LNCaP clone FGC (cell line): ENCODE data around the gene DHX58.

Experiments used
- DNase-seq: peaks from one replicate; pipeline ENCODE4 v3.0.0-alpha.2; 2011; ENCODE audit warnings: low read depth
- H3K4me3 ChIP-seq: 2 replicates; pipeline ENCODE4 v1.5.1; 2011; ENCODE audit warnings: mild to moderate bottlenecking, low read depth, low read length, control low read depth
- CTCF ChIP-seq: IDR thresholded peaks from 2 replicates; pipeline ENCODE4 v1.5.1; 2012; ENCODE audit warnings: mild to moderate bottlenecking; ENCODE audit not compliant: control insufficient read depth, insufficient read depth; ENCODE audit errors: extremely low read depth

The DHX58 gene

GRCh38 chr17:42059815-42060214 is 52.7 kb downstream of the DHX58 start:
- DNase-seq, result no peak
- TF ChIP-seq CTCF, result no peak
- H3K4me3 ChIP-seq, result no peak overlapping the region

DNA sequence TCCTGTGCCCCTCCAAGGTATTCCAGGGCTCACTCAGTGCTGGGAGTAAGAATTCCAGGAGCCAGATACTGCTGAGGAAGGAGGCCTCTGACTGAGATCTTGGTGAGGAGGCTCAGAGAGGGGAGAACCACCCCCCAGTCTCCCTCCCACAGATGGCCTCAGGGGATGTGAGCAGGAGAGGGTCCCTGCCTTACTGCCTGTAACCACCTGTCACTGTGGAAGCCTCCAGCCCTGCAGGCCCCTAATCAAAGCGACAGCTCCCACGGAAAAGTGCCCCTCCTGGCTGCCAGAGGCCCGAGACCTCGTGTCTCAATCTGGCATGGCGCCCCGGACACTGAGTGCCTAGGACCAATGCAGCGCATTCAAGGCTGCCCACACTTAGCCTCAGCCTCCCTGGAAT is 54.5 kb downstream of the DHX58 start:
- no peak for DNase-seq
- no peak for TF ChIP-seq CTCF
- no peak overlapping the region for H3K4me3 ChIP-seq

GRCh38 chr17:42056635-42057034 is 55.9 kb downstream of the DHX58 start:
- DNase-seq, result no peak
- TF ChIP-seq CTCF, result no peak
- no peak overlapping the region for H3K4me3 ChIP-seq

DNA sequence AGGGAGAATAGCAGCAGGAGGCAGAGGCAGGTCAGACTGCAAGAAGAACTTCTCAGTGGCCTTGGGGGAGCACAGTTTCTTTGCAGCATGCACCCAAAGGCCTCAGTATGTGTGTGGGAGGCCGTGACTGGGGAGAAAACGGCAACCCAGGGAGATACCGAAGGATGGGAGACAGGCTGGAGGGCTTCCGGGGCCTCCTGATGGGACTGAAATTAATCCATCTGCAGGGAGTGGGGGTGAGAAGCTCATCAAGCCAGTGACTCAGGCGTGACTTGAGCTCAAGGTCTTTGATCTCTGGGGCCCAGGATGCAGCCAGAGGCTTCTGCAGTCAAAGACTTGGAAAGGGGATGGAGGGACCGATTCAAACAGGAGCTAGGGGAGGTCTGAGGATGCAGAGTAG is 57.0 kb downstream of the DHX58 start:
- no peak for DNase-seq

GRCh38 chr17:42055027-42055426 is 57.5 kb downstream of the DHX58 start:
- no peak overlapping the region for H3K4me3 ChIP-seq
- no peak for DNase-seq
- TF ChIP-seq CTCF, result no peak

More for the DNA sequence above, 57.0 kb downstream of the DHX58 start:
- H3K4me3 ChIP-seq, result no peak overlapping the region
- no peak for TF ChIP-seq CTCF

DNA sequence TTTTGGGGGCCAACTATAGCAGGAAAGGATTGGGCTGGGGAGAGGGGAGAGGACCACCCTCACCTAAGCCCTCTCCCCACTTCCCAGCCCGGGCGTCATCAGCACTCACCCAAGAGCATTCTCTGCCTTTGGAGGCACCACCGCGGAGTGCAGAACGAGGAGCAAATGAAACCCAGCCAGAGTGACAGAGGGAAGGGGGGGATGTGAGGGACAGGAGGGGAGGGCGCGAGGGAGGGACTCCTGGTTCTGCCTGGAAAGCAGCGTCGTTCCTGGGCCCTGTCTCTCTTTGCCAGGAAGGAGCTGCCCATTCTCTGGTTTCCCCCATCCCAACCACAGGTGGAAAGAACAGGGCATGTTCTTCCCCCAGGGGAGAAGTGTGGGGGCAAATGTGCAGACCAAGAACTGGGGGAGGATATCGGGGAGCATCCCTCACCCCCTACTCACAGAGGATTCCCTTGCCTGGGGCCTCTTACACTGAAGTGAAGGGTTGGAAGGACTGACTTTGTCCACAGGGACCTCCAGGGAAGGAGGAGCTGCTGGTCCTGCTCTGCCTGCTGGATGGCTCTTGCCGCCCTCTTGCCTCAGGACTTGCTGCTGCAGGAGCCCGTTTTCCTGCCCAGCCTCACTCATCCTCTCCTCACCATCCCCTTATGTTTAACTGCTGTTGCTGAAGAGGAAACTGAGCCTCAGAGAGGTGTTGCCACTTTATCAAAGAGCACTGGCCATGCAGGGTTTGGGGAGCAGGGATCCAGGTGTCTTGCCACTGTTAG is 58.6 kb downstream of the DHX58 start:
- H3K4me3 ChIP-seq, result no peak overlapping the region
- TF ChIP-seq CTCF, result no peak
- DNase-seq, result no peak

- TF ChIP-seq CTCF, result no peak
- DNase-seq, result no peak
- H3K4me3 ChIP-seq, result no peak overlapping the region
Observed at GRCh38 chr17:42052346-42052877, 60.1 kb downstream of the DHX58 start.
